GM21825 (cell line): Measurements from ENCODE around the gene TAT.
"Not testable (repeated sequence)": the region's sequence is repeated elsewhere in the genome, so short reads cannot be mapped to it uniquely, and the experiment has no call there.

Source experiments
- ATAC-seq: cut with Tn5 transposase; IDR thresholded peaks from one replicate; pipeline ENCODE4 v1.9.1; 2021; ENCODE audit warnings: mild to moderate bottlenecking, moderate library complexity; ENCODE audit not compliant: unreplicated experiment

Gene TAT

GRCh38 chr16:71585318-71585703, 8.4 kb upstream of the TAT start:
- no peak for ATAC-seq

- no peak for ATAC-seq
Observed at GRCh38 chr16:71584543-71585317, 7.8 kb upstream of the TAT start.

DNA sequence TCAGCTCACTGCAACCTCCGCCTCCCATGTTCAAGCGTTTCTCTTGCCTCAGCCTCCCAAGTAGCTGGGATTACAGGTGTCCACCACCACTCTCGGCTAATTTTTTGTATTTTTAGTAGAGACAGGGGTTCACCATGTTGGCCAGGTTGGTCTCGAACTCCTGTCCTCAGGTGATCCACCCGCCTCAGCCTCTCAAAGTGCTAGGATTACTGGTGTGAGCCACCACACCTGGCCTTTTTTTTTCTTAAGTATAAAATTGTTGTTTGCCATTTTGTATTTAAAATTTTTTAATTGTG, 5.6 kb upstream of the TAT start:
- not testable (repeated sequence) for ATAC-seq

DNA sequence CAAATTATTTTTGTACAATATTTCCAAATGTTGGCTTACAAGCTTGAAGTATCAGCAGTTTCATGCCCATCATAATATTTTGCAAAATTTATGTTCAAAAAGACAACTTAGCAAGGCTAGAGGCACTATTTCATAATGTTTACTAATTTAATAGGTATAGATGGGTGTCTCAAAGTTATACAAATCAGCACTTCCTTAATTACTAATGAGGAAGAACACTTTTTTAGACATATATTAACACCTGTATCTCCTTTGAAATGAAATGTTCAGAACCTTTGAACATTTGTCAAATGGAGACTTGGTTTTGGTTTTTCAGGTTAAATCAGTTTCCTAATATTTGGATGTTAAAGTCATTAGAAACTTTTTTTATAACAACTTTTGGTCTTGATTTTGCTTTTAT, 2.2 kb downstream of the TAT start:
- no peak for ATAC-seq

- no peak for ATAC-seq
Observed at GRCh38 chr16:71573387-71574094, 3.4 kb downstream of the TAT start.

GRCh38 chr16:71572497-71573116, 4.3 kb downstream of the TAT start:
- ATAC-seq: no peak

DNA sequence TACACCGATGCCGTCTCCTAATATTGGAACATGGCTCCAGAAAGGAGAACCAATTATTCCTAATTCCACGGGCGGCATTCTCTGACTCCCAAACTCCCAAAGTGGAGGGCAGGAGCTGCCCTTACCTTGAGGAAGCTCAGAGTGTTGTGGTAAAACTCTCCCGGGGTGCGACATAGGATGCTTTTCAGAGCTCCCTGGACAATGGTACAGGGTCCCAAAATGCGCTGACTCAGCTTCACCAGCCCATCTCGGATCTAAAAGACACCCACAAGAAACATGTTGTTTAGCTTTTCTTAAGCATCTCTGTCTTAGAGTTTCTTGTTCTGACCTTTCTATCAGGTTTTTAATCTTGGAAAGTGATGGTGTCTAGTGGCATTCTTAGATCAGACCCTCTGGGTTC, 6.7 kb downstream of the TAT start:
- no peak for ATAC-seq

GRCh38 chr16:71569621-71570020, 7.3 kb downstream of the TAT start:
- ATAC-seq: no peak

- no peak for ATAC-seq
Observed at GRCh38 chr16:71568551-71568950, 8.3 kb downstream of the TAT start.

GRCh38 chr16:71567931-71568330, 9.0 kb downstream of the TAT start:
- no peak for ATAC-seq

- ATAC-seq: no peak
Observed at GRCh38 chr16:71565812-71566700, 10.8 kb downstream of the TAT start.

DNA sequence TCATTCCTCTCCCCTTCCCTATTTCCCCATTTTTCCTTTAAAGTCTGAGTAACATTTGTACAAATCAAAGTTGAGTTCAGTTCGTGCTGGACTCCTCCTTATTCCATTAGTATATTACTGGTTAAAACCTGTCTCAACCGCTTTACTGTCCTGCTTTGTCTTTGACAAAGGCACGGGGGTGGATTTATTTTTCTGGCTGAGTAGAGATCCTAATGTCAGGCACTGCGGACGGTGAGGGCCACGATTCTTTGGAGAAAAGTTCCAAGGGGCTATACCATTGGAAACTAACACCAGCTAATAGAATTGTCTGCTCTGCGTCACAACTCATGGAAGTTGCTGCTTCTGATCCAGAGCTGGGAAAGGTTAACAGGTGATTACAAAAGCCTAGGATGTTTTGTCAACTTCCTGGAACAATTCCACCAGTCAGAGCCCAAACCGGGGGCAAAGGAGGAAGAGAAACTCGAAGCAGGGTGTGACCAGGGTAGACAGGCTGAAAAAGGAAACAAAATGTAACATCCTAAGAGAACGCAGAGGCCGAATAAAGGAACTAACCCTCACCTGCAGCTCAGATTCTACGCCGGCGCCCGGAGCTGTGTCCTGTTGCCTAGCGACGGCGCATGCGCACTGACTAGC, 12.4 kb downstream of the TAT start:
- ATAC-seq: peak; percentile 84

- no peak for ATAC-seq
Observed at GRCh38 chr16:71562552-71562951, 14.3 kb downstream of the TAT start.

GRCh38 chr16:71561886-71562285, 15.0 kb downstream of the TAT start:
- not testable (repeated sequence) for ATAC-seq

DNA sequence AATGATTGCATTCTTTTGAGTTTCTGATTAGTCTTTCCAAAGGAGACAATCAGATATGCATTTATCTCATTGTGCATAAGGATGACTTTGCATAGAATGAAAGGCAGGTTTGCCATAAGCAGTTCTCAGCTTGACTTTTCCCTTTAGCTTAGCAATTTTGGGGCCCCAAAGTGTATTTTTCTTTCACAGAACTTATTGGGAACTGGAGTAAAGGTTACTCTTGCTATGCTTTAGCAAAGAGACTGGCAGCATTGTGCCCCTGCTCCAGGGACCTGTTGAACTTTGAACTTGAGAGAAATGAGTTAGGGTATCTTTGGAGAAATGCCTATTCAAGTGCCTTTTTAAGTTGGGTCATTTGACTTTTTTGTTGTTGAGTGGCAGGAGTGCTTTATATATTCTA, 17.0 kb downstream of the TAT start:
- ATAC-seq: no peak

GRCh38 chr16:71557954-71558582, 18.8 kb downstream of the TAT start:
- no peak for ATAC-seq

- no peak for ATAC-seq
Observed at GRCh38 chr16:71557299-71557698, 19.6 kb downstream of the TAT start.

DNA sequence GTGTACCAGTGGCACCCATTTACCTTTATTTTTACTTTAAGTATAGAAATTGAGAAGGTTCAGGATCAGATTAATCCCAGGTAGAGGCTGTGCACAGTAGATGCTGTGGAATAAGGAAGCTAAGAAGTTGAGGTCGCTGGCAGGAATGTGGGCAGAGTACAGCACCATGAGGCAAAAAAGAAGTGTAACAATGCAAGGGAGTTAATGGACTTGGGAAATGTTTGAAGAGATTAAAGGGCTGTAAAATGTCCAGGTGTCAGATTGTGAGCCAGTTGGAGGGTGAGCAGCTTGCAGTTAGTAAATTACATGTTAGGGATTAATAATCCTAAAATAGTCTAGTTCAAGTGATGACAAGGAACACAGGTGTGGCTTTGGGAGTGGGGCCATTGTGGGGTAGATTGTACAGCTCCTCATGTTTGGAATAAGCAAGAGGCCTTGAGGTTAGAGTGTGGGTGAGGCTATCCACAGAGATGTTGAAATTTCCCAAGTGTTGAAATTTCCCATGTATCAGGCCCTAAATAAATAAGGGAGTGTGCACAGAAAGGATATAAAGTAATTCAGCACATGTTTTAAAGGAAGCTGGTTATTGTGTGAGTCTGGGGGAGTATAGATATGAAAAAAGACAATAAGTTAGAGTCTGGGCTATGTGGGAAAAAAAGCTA, 21.5 kb downstream of the TAT start:
- ATAC-seq: no peak

DNA sequence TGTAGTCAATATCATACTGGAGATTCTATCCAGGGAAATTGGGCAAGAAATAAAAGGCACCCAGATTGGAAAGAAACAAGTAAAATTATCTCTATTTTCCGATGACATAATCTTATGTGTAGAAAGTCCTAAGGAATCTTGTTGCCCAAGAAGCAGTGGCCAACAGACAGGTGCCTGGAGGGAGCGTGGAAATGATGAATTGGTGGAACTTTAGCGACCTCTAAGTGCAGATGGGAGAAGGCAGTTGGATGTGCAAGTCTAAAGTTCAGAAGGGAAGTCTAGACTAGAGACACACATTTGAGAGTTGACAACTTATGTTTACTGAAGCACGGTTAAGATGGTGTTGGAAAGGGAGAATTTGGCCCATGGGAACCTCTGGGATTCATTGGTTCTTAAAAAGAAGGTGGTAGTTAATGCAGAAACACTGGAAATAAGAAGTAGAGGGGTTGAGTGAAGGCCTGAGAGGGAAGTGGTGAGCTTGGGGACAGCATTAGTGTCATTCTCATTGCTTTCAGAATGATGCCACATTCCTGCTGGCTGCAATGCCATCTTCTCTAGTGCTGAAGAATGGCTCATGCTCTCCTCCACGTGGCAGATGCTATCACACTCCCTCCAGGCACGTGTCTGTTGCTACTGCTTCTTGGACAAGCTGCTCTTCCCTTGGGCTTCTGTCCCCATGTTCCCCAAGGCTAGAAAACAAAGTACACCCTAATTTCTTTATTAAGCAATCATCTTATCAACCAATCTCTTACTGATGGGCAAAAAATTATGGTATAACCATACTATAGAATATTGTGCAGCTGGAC, 24.0 kb downstream of the TAT start:
- ATAC-seq: no peak
